Activated CD4-positive, alpha-beta T cell treated with anti-CD3 and anti-CD28 coated beads, Interleukin-2, amount 10 ng/mL, durations not matched to agents 24 days and 14 days (primary cell): ENCODE measurements around the gene SLC39A11. TPM values are rescaled to one million over a fixed set of nuclear protein-coding genes. Genes with fewer than 3 reads are reported as not detected.

ENCODE experiments used
- DNase-seq: peaks from one replicate; pipeline ENCODE4 v3.0.0; 2022
- H3K27ac Mint-ChIP-seq: one replicate; pipeline ENCODE4 v1.8.0; 2022; ENCODE audit warnings: mild to moderate bottlenecking, mixed read lengths
- H3K27me3 Mint-ChIP-seq: one replicate; pipeline ENCODE4 v1.8.0; 2022; ENCODE audit warnings: mixed read lengths
- H3K36me3 Mint-ChIP-seq: one replicate; pipeline ENCODE4 v1.8.0; 2022; ENCODE audit warnings: low read depth, mild to moderate bottlenecking, mixed read lengths
- H3K4me1 Mint-ChIP-seq: one replicate; pipeline ENCODE4 v1.8.0; 2021; ENCODE audit warnings: mixed read lengths
- H3K4me3 Mint-ChIP-seq: one replicate; pipeline ENCODE4 v1.8.0; 2022; ENCODE audit warnings: mild to moderate bottlenecking, moderate library complexity, mixed read lengths
- H3K9me3 Mint-ChIP-seq: one replicate; pipeline ENCODE4 v1.8.0; 2021; ENCODE audit warnings: mixed read lengths
- intact Hi-C: fragments of 100-400 bp; cut with micrococcal nuclease; formaldehyde crosslinking; loops from one replicate; pipeline ENCODE4 v1.15.1; 2023
- total RNA-seq: library from RNA; stranded (reverse); gene quantifications from 2 replicates; pipeline ENCODE4 v1.2.3, GENCODE V29; 2022

SLC39A11 gene
- total RNA-seq, 1 donor from 2014 or later = 24.6 TPM

GRCh38 chr17:72935984-72936383 lies 156.5 kb downstream of the SLC39A11 start:
- DNase-seq = no peak
- intact Hi-C loops = no loop called here
- H3K36me3 Mint-ChIP-seq = no peaks in the 10 kb centered on the region
- no peak overlapping the region for H3K27ac Mint-ChIP-seq
- H3K4me3 Mint-ChIP-seq = no peak overlapping the region
- no peaks in the 10 kb centered on the region for H3K27me3 Mint-ChIP-seq
- no peaks in the 10 kb centered on the region for H3K9me3 Mint-ChIP-seq
- peaks cover 10% of the 10 kb centered on the region for H3K4me1 Mint-ChIP-seq

- no peak overlapping the region for H3K4me3 Mint-ChIP-seq
- H3K4me1 Mint-ChIP-seq = peaks cover 14% of the 10 kb centered on the region
- no peaks in the 10 kb centered on the region for H3K27me3 Mint-ChIP-seq
- no peaks in the 10 kb centered on the region for H3K9me3 Mint-ChIP-seq
- intact Hi-C loops = no loop called here
- no peak for DNase-seq
- no peaks in the 10 kb centered on the region for H3K36me3 Mint-ChIP-seq
- no peak overlapping the region for H3K27ac Mint-ChIP-seq
These were observed 157.6 kb downstream of the SLC39A11 start for GRCh38 chr17:72934927-72935326.

- H3K27ac Mint-ChIP-seq = no peak overlapping the region
- intact Hi-C loops = no loop called here
- peaks cover 14% of the 10 kb centered on the region for H3K4me1 Mint-ChIP-seq
- no peaks in the 10 kb centered on the region for H3K36me3 Mint-ChIP-seq
- H3K9me3 Mint-ChIP-seq = no peaks in the 10 kb centered on the region
- no peak overlapping the region for H3K4me3 Mint-ChIP-seq
- H3K27me3 Mint-ChIP-seq = no peaks in the 10 kb centered on the region
- no peak for DNase-seq
These were observed 160.9 kb downstream of the SLC39A11 start for GRCh38 chr17:72931635-72932034.

- intact Hi-C loops = no loop called here
- DNase-seq = peak; percentile 72
- no peaks in the 10 kb centered on the region for H3K27me3 Mint-ChIP-seq
- H3K27ac Mint-ChIP-seq = no peak overlapping the region
- peaks cover 14% of the 10 kb centered on the region for H3K4me1 Mint-ChIP-seq
- no peaks in the 10 kb centered on the region for H3K9me3 Mint-ChIP-seq
- no peak overlapping the region for H3K4me3 Mint-ChIP-seq
- no peaks in the 10 kb centered on the region for H3K36me3 Mint-ChIP-seq
These were observed 161.3 kb downstream of the SLC39A11 start for GRCh38 chr17:72931163-72931562.

- Mint-ChIP-seq H3K36me3 (no peaks in the 10 kb centered on the region), H3K9me3 (no peaks in the 10 kb centered on the region), H3K27me3 (no peaks in the 10 kb centered on the region), H3K4me3 (no peak overlapping the region), H3K4me1 (peaks cover 14% of the 10 kb centered on the region), H3K27ac (no peak overlapping the region)
- intact Hi-C loops = no loop called here
- no peak for DNase-seq
These were observed 162.5 kb downstream of the SLC39A11 start for GRCh38 chr17:72930031-72930430.

GRCh38 chr17:72928454-72929136 lies 163.9 kb downstream of the SLC39A11 start:
- intact Hi-C loops = no loop called here
- H3K9me3 Mint-ChIP-seq = no peaks in the 10 kb centered on the region
- no peaks in the 10 kb centered on the region for H3K36me3 Mint-ChIP-seq
- H3K4me3 Mint-ChIP-seq = no peak overlapping the region
- no peaks in the 10 kb centered on the region for H3K27me3 Mint-ChIP-seq
- H3K4me1 Mint-ChIP-seq = peaks cover 14% of the 10 kb centered on the region
- no peak for DNase-seq
- H3K27ac Mint-ChIP-seq = no peak overlapping the region

- H3K9me3 Mint-ChIP-seq = no peaks in the 10 kb centered on the region
- H3K4me1 Mint-ChIP-seq = peaks cover 14% of the 10 kb centered on the region
- no peak overlapping the region for H3K4me3 Mint-ChIP-seq
- DNase-seq = no peak
- intact Hi-C loops = no loop called here
- no peak overlapping the region for H3K27ac Mint-ChIP-seq
- no peaks in the 10 kb centered on the region for H3K36me3 Mint-ChIP-seq
- no peaks in the 10 kb centered on the region for H3K27me3 Mint-ChIP-seq
These were observed 164.7 kb downstream of the SLC39A11 start for GRCh38 chr17:72927760-72928159.

GRCh38 chr17:72927146-72927545 lies 165.3 kb downstream of the SLC39A11 start:
- no peaks in the 10 kb centered on the region for H3K9me3 Mint-ChIP-seq
- H3K27me3 Mint-ChIP-seq = no peaks in the 10 kb centered on the region
- no peak overlapping the region for H3K4me3 Mint-ChIP-seq
- DNase-seq = no peak
- intact Hi-C loops = no loop called here
- H3K27ac Mint-ChIP-seq = no peak overlapping the region
- H3K4me1 Mint-ChIP-seq = peaks cover 14% of the 10 kb centered on the region
- H3K36me3 Mint-ChIP-seq = no peaks in the 10 kb centered on the region

GRCh38 chr17:72926171-72926570 lies 166.3 kb downstream of the SLC39A11 start:
- Mint-ChIP-seq H3K4me1 (peaks cover 6% of the 10 kb centered on the region), H3K4me3 (no peak overlapping the region), H3K27ac (no peak overlapping the region), H3K27me3 (no peaks in the 10 kb centered on the region), H3K9me3 (no peaks in the 10 kb centered on the region), H3K36me3 (no peaks in the 10 kb centered on the region)
- intact Hi-C loops = no loop called here
- DNase-seq = no peak

- Mint-ChIP-seq H3K36me3 (no peaks in the 10 kb centered on the region), H3K9me3 (no peaks in the 10 kb centered on the region), H3K27me3 (no peaks in the 10 kb centered on the region), H3K4me1 (no peaks in the 10 kb centered on the region), H3K27ac (no peak overlapping the region), H3K4me3 (no peak overlapping the region)
- DNase-seq = no peak
- intact Hi-C loops = no loop called here
These were observed 168.3 kb downstream of the SLC39A11 start for GRCh38 chr17:72924196-72924595.

- Mint-ChIP-seq H3K27me3 (no peaks in the 10 kb centered on the region), H3K4me1 (no peaks in the 10 kb centered on the region), H3K36me3 (no peaks in the 10 kb centered on the region), H3K4me3 (no peak overlapping the region), H3K9me3 (no peaks in the 10 kb centered on the region), H3K27ac (no peak overlapping the region)
- no peak for DNase-seq
- intact Hi-C loops = no loop called here
These were observed 170.3 kb downstream of the SLC39A11 start for GRCh38 chr17:72922219-72922618.

GRCh38 chr17:72921347-72922054 lies 171.0 kb downstream of the SLC39A11 start:
- Mint-ChIP-seq H3K4me1 (no peaks in the 10 kb centered on the region), H3K27ac (no peak overlapping the region), H3K27me3 (no peaks in the 10 kb centered on the region), H3K9me3 (no peaks in the 10 kb centered on the region), H3K4me3 (no peak overlapping the region), H3K36me3 (no peaks in the 10 kb centered on the region)
- DNase-seq = no peak
- intact Hi-C loops = no loop called here

- no peak overlapping the region for H3K4me3 Mint-ChIP-seq
- no peaks in the 10 kb centered on the region for H3K36me3 Mint-ChIP-seq
- no peak for DNase-seq
- no peak overlapping the region for H3K27ac Mint-ChIP-seq
- intact Hi-C loops = no loop called here
- no peaks in the 10 kb centered on the region for H3K27me3 Mint-ChIP-seq
- no peaks in the 10 kb centered on the region for H3K4me1 Mint-ChIP-seq
- H3K9me3 Mint-ChIP-seq = no peaks in the 10 kb centered on the region
These were observed 172.0 kb downstream of the SLC39A11 start for GRCh38 chr17:72920513-72920912.

- no peaks in the 10 kb centered on the region for H3K9me3 Mint-ChIP-seq
- H3K4me3 Mint-ChIP-seq = no peak overlapping the region
- H3K36me3 Mint-ChIP-seq = peaks cover 1% of the 10 kb centered on the region
- H3K27ac Mint-ChIP-seq = no peak overlapping the region
- DNase-seq = no peak
- H3K27me3 Mint-ChIP-seq = no peaks in the 10 kb centered on the region
- intact Hi-C loops = no loop called here
- H3K4me1 Mint-ChIP-seq = no peaks in the 10 kb centered on the region
These were observed 175.5 kb downstream of the SLC39A11 start for GRCh38 chr17:72916991-72917390.
